ENCODE data around the gene GJE1.
"Not testable (repeated sequence)": the region's sequence is repeated elsewhere in the genome, so short reads cannot be mapped to it uniquely, and the experiment has no call there.

Gene GJE1

DNA sequence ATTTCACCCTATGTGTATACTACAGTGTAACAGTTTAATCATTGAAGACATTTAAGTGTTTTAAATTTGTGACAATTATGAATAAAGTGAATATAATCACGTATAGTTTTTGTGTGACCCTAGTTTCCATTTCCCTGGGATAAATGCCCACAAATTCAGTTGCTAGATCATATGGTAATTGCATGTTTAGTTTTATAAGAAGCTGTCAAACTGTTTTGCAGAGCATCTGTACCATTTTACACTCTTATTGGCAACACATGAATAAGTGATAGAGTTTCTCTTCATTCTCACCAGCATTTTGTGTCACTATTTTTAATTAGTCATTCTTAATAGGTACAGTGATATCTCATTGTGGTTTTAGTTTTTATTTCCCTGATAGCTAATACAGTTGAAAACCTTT is 21.6 kb downstream of the GJE1 start:
- no peak overlapping the region for H2BK12ac ChIP-seq (ENCODE audit: low read length)
- H2AK5ac ChIP-seq (ENCODE audit: low read depth, low read length), result no peak overlapping the region
- H3K27me3 ChIP-seq (ENCODE audit: control insufficient read depth in 3 of 3, insufficient read depth in 3 of 3, low read depth in 1 of 3, low read length in 3 of 3), result no peaks in the 10 kb centered on the region
- no peak overlapping the region for H2BK120ac ChIP-seq (ENCODE audit: low read depth, low read length)
- H3K9me3 ChIP-seq (replicated peaks in 1 of 2; ENCODE audit: control insufficient read depth in 2 of 2, insufficient read depth in 1 of 2, low read depth in 1 of 2, low read length in 2 of 2), result no peaks in the 10 kb centered on the region
- no peak overlapping the region for H3K4ac ChIP-seq (ENCODE audit: low read length)
- H2AFZ ChIP-seq (ENCODE audit: low read length), result no peak overlapping the region
- H3K4me2 ChIP-seq (ENCODE audit: insufficient read depth, low read length, poor library complexity, severe bottlenecking), result no peak overlapping the region
- H3K9ac ChIP-seq (ENCODE audit: low read depth, low read length, poor library complexity), result no peak overlapping the region
- H4K8ac ChIP-seq (ENCODE audit: low read depth, low read length), result no peak overlapping the region
- H2BK15ac ChIP-seq (ENCODE audit: low read length), result no peak overlapping the region
- WGBS, 2 donors (ENCODE audit: extremely low coverage in 2 of 2, insufficient read length in 2 of 2, insufficient replicate concordance in 1 of 2), result no CpG with 5 or more reads among the region's 1 CpG
- H3K4me1 ChIP-seq (ENCODE audit: control insufficient read depth in 2 of 2, insufficient read depth in 1 of 2, low read depth in 1 of 2, low read length in 2 of 2), result no peaks in the 10 kb centered on the region
- no peak overlapping the region for H2BK5ac ChIP-seq (ENCODE audit: low read length)
- no peak overlapping the region for H3K14ac ChIP-seq (ENCODE audit: low read length)
- H3K27ac ChIP-seq (replicated peaks; ENCODE audit: low read length), result no peak overlapping the region
- no peak overlapping the region for H3K4me3 ChIP-seq (ENCODE audit: low read length in 2 of 2)
- H3K18ac ChIP-seq (ENCODE audit: low read length), result no peak overlapping the region
- no peak for DNase-seq (ENCODE audit: low spot score)
- H3K36me3 ChIP-seq (replicated peaks in 1 of 2; ENCODE audit: control insufficient read depth in 2 of 2, insufficient read depth in 2 of 2, low read length in 2 of 2), result peaks cover 0 to 7% of the 10 kb centered on the region in 2 donors
- H3K79me1 ChIP-seq (ENCODE audit: low read depth, low read length), result no peaks in the 10 kb centered on the region
- no peak overlapping the region for H4K91ac ChIP-seq (ENCODE audit: low read depth, low read length, poor library complexity)
- no peak overlapping the region for H3K23ac ChIP-seq (ENCODE audit: low read depth, low read length, poor library complexity)

DNA sequence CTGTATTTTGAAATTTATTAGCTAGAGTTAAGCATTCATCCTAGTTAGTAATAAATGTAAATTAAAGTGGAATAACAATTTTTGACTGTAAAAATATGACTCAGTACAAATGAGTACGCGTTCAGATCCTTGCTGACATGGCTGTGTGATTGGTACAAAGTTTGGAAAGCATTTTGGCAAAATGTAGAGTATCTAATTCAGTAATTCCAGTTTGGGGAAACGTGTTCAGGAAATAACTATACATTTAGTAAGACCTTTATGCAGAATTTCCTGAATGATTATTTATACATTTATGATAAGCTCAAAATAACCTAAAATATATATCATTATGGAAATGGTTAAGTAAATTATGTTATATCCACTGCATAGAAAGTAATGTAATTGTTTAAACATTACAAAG is 22.4 kb downstream of the GJE1 start:
- no peak overlapping the region for H3K14ac ChIP-seq (ENCODE audit: low read length)
- H2AK5ac ChIP-seq (ENCODE audit: low read depth, low read length), result no peak overlapping the region
- no peak overlapping the region for H3K4me2 ChIP-seq (ENCODE audit: insufficient read depth, low read length, poor library complexity, severe bottlenecking)
- H2BK15ac ChIP-seq (ENCODE audit: low read length), result no peak overlapping the region
- H3K23ac ChIP-seq (ENCODE audit: low read depth, low read length, poor library complexity), result no peak overlapping the region
- H3K9me3 ChIP-seq (replicated peaks in 1 of 2; ENCODE audit: control insufficient read depth in 2 of 2, insufficient read depth in 1 of 2, low read depth in 1 of 2, low read length in 2 of 2), result no peaks in the 10 kb centered on the region
- H3K27me3 ChIP-seq (ENCODE audit: control insufficient read depth in 3 of 3, insufficient read depth in 3 of 3, low read depth in 1 of 3, low read length in 3 of 3), result no peaks in the 10 kb centered on the region
- H3K4me1 ChIP-seq (ENCODE audit: control insufficient read depth in 2 of 2, insufficient read depth in 1 of 2, low read depth in 1 of 2, low read length in 2 of 2), result no peaks in the 10 kb centered on the region
- DNase-seq (ENCODE audit: low spot score), result no peak
- H2BK120ac ChIP-seq (ENCODE audit: low read depth, low read length), result no peak overlapping the region
- H2BK12ac ChIP-seq (ENCODE audit: low read length), result no peak overlapping the region
- no peak overlapping the region for H4K91ac ChIP-seq (ENCODE audit: low read depth, low read length, poor library complexity)
- H3K79me1 ChIP-seq (ENCODE audit: low read depth, low read length), result no peaks in the 10 kb centered on the region
- H2AFZ ChIP-seq (ENCODE audit: low read length), result no peak overlapping the region
- WGBS, 2 donors (ENCODE audit: extremely low coverage in 2 of 2, insufficient read length in 2 of 2, insufficient replicate concordance in 1 of 2), result no CpG with 5 or more reads among the region's 3 CpGs
- no peak overlapping the region for H3K4me3 ChIP-seq (ENCODE audit: low read length in 2 of 2)
- no peak overlapping the region for H4K8ac ChIP-seq (ENCODE audit: low read depth, low read length)
- H3K4ac ChIP-seq (ENCODE audit: low read length), result no peak overlapping the region
- no peak overlapping the region for H3K9ac ChIP-seq (ENCODE audit: low read depth, low read length, poor library complexity)
- H3K18ac ChIP-seq (ENCODE audit: low read length), result no peak overlapping the region
- H3K36me3 ChIP-seq (replicated peaks in 1 of 2; ENCODE audit: control insufficient read depth in 2 of 2, insufficient read depth in 2 of 2, low read length in 2 of 2), result peaks cover 0 to 5% of the 10 kb centered on the region in 2 donors
- H3K27ac ChIP-seq (replicated peaks; ENCODE audit: low read length), result no peak overlapping the region
- no peak overlapping the region for H2BK5ac ChIP-seq (ENCODE audit: low read length)

DNA sequence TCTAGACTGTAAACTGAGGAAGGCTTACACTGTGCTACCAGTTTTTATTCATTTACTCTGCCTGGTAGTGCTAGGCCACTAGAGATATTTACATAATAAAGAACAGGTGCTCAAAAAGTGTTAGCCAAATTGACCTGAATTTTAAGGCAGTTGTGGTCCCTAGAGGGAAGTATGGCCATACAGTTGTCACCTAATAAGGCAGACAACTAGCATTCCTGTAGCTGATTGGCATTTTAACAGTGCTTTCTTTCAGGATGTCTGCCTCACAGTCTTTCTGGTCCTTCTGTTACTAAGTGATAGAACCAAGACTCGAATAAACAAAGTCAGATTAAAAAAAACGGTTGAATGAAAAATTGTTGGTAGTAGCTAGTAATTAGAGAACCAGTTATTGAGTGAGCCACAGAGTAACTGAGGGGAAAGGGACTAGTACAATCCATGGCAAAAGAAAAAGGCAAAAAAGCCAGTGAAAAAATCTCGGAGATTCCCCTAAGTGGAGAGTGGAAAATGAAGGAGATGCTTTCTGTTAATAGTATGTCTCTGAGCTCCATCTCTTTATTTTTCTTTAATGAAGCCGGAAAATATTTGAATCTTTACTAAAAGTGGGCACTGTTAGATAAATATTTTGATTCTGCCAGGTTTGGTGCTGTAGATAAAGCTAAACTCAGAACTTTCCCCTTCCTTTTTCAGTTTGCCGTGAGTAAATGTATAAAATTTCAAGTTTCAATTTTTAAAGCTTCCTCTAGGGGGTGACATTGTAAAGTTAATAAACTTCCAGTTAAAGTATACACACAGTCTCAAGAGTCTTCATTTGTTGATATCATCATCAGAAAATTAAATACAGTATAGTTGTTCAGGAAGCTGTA is 23.4 kb downstream of the GJE1 start:
- no peak overlapping the region for H3K4me3 ChIP-seq (ENCODE audit: low read length in 2 of 2)
- no peaks in the 10 kb centered on the region for H3K79me1 ChIP-seq (ENCODE audit: low read depth, low read length)
- H3K9me3 ChIP-seq (replicated peaks in 1 of 2; ENCODE audit: control insufficient read depth in 2 of 2, insufficient read depth in 1 of 2, low read depth in 1 of 2, low read length in 2 of 2), result no peaks in the 10 kb centered on the region
- no peak overlapping the region for H2BK12ac ChIP-seq (ENCODE audit: low read length)
- H3K4ac ChIP-seq (ENCODE audit: low read length), result no peak overlapping the region
- WGBS, 2 donors (ENCODE audit: extremely low coverage in 2 of 2, insufficient read length in 2 of 2, insufficient replicate concordance in 1 of 2), result no CpG with 5 or more reads among the region's 5 CpGs
- no peaks in the 10 kb centered on the region for H3K36me3 ChIP-seq (replicated peaks in 1 of 2; ENCODE audit: control insufficient read depth in 2 of 2, insufficient read depth in 2 of 2, low read length in 2 of 2)
- no peak overlapping the region for H2AK5ac ChIP-seq (ENCODE audit: low read depth, low read length)
- H3K27me3 ChIP-seq (ENCODE audit: control insufficient read depth in 3 of 3, insufficient read depth in 3 of 3, low read depth in 1 of 3, low read length in 3 of 3), result no peaks in the 10 kb centered on the region
- H2BK120ac ChIP-seq (ENCODE audit: low read depth, low read length), result no peak overlapping the region
- no peak for DNase-seq (ENCODE audit: low spot score)
- H2BK5ac ChIP-seq (ENCODE audit: low read length), result no peak overlapping the region
- no peak overlapping the region for H4K8ac ChIP-seq (ENCODE audit: low read depth, low read length)
- no peak overlapping the region for H3K23ac ChIP-seq (ENCODE audit: low read depth, low read length, poor library complexity)
- H3K27ac ChIP-seq (replicated peaks; ENCODE audit: low read length), result no peak overlapping the region
- H4K91ac ChIP-seq (ENCODE audit: low read depth, low read length, poor library complexity), result no peak overlapping the region
- no peak overlapping the region for H3K4me2 ChIP-seq (ENCODE audit: insufficient read depth, low read length, poor library complexity, severe bottlenecking)
- no peak overlapping the region for H2BK15ac ChIP-seq (ENCODE audit: low read length)
- H3K18ac ChIP-seq (ENCODE audit: low read length), result no peak overlapping the region
- H3K14ac ChIP-seq (ENCODE audit: low read length), result no peak overlapping the region
- H2AFZ ChIP-seq (ENCODE audit: low read length), result no peak overlapping the region
- no peaks in the 10 kb centered on the region for H3K4me1 ChIP-seq (ENCODE audit: control insufficient read depth in 2 of 2, insufficient read depth in 1 of 2, low read depth in 1 of 2, low read length in 2 of 2)
- no peak overlapping the region for H3K9ac ChIP-seq (ENCODE audit: low read depth, low read length, poor library complexity)

DNA sequence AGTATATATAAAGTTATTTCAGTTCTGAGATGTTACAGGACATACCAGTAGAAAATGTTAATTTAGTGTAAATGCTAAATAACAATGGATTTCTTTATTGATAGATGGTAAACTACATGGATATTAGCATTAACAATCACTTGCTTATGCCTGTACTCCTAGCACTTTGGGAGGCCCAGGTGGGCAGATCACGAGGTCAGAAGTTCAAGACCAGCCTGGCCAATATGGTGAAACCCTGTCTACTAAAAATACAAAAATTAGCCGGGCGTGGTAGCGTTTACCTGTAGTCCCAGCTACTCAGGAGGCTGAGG is 24.0 kb downstream of the GJE1 start:
- not testable (repeated sequence) for H2BK15ac ChIP-seq (ENCODE audit: low read length); H3K23ac ChIP-seq (ENCODE audit: low read depth, low read length, poor library complexity); H2BK5ac ChIP-seq (ENCODE audit: low read length); H3K27me3 ChIP-seq (ENCODE audit: control insufficient read depth in 3 of 3, insufficient read depth in 3 of 3, low read depth in 1 of 3, low read length in 3 of 3); H2BK120ac ChIP-seq (ENCODE audit: low read depth, low read length); H3K27ac ChIP-seq (replicated peaks; ENCODE audit: low read length); H3K9me3 ChIP-seq (replicated peaks in 1 of 2; ENCODE audit: control insufficient read depth in 2 of 2, insufficient read depth in 1 of 2, low read depth in 1 of 2, low read length in 2 of 2); H3K79me1 ChIP-seq (ENCODE audit: low read depth, low read length); H4K8ac ChIP-seq (ENCODE audit: low read depth, low read length); H2AFZ ChIP-seq (ENCODE audit: low read length); H3K36me3 ChIP-seq (replicated peaks in 1 of 2; ENCODE audit: control insufficient read depth in 2 of 2, insufficient read depth in 2 of 2, low read length in 2 of 2); H3K18ac ChIP-seq (ENCODE audit: low read length); H2AK5ac ChIP-seq (ENCODE audit: low read depth, low read length); H3K4ac ChIP-seq (ENCODE audit: low read length); H3K14ac ChIP-seq (ENCODE audit: low read length); H3K9ac ChIP-seq (ENCODE audit: low read depth, low read length, poor library complexity); H3K4me2 ChIP-seq (ENCODE audit: insufficient read depth, low read length, poor library complexity, severe bottlenecking); H3K4me3 ChIP-seq (ENCODE audit: low read length in 2 of 2); H3K4me1 ChIP-seq (ENCODE audit: control insufficient read depth in 2 of 2, insufficient read depth in 1 of 2, low read depth in 1 of 2, low read length in 2 of 2); H4K91ac ChIP-seq (ENCODE audit: low read depth, low read length, poor library complexity); H2BK12ac ChIP-seq (ENCODE audit: low read length); DNase-seq (ENCODE audit: low spot score)
- no CpG with 5 or more reads among the region's 4 CpGs for WGBS, 2 donors (ENCODE audit: extremely low coverage in 2 of 2, insufficient read length in 2 of 2, insufficient replicate concordance in 1 of 2)
